GM11168 (cell line): ENCODE data around the gene SMCO1.
"Not testable (repeated sequence)": the region's sequence is repeated elsewhere in the genome, so short reads cannot be mapped to it uniquely, and the experiment has no call there.

Experiments used
- in situ Hi-C: fragments of 300-500 bp; cut with MboI; formaldehyde crosslinking; loops from one replicate; pipeline ENCODE4 v1.12.0; 2022; ENCODE audit warnings: low sequenced_read_pairs; ENCODE audit not compliant: unreplicated experiment

The SMCO1 gene

DNA sequence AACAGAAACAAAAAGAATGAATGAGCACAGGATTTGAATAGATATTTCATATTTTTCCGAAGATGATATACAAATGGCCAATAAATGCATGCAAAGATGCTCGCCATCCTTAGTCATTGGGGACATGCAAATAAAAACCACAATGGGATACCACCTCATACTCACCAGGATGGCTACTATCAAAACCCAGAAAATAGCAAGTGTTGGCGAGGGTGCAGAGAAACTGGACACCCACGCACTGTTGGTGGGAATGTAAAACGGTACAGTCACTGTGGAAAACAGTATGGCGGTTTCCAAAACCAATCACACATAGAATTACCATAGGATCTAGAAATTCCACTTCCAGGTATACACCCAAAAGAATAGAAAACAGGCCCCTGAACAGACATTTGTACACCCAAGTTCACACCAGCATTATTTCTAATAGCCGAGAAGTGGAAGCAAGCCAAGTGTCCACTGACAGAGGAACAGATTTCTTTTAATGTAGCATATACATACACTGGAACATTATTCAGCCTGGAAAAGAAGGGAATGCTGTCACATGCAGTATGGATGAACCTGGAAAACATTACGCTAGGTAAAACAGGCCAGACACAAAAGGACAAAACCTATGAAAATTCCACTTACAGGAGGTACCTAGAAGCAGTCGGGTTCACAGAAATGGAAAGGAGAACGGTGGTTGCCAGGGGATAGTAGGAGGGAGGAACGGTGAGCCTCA is 15.2 kb downstream of the SMCO1 start:
- in situ Hi-C loops = loop anchor here (25.0 kb wide), 1 partner anchor 438 kb away; no protein-coding TSS in a partner anchor

GRCh38 chr3:196499061-196499460 is 16.1 kb downstream of the SMCO1 start:
- in situ Hi-C loops = no loop called here

- in situ Hi-C loops = no loop called here
Observed at GRCh38 chr3:196498297-196498696, 16.8 kb downstream of the SMCO1 start.

DNA sequence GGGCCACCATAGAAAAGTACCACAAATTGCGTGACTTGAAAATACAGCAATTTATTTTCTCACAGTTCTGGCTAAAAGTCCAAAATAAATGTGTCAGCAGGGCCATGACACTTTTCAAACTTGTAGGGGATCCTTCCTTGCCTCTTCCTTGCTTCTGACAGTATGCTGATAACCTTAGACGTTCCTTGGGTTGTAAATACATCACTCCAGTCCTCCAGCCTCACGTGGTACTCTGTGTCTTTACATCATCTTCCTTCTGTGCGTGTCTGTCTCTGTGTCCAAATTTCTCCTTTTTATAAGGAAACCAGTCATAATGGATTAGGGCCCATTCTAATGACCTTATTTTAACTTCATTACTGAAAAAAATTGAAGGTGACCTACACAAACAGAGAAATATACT is 19.0 kb downstream of the SMCO1 start:
- in situ Hi-C loops = no loop called here

DNA sequence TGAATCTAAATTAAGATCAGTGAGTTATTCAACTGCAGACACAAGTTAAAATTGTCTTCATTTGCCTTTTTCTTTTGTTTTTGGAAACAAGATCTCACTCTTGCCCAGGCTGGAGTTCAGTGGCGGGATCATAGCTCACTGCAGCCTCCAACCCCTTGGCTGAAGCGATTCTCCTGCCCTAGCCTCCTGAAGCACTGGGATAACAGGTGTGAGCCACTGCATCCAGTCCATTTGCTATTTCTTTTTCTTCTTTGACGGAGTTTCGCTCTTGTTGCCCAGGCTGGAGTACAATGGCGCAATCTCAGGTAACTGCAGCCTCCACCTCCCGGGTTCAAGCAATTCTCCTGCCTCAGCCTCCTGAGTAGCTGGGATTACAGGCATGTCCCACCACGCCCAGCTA is 21.9 kb downstream of the SMCO1 start:
- in situ Hi-C loops = no loop called here

- in situ Hi-C loops = no loop called here
Observed at GRCh38 chr3:196492080-196492479, 23.1 kb downstream of the SMCO1 start.

DNA sequence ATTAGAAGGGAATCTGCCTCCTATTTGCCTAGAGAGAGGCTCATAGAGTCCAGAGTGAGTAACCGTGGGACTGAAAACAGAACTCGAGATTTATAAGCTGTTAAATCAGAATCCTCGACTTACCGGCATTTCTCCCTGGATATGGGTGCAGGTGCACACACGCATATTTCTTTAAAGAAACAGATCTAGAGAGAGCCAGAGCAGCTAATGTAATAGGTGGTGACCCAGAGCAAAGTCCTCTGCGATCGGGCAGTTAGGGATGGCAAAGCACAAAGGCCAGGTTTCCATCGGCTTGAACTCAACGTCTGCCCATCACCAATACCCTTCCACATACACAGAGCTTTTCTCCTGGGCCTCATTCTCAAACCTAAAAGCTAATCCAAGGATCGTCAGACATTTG is 25.4 kb downstream of the SMCO1 start:
- in situ Hi-C loops = no loop called here

- in situ Hi-C loops = no loop called here
Observed at GRCh38 chr3:196486263-196486662, 28.9 kb downstream of the SMCO1 start.

- in situ Hi-C loops = no loop called here
Observed at GRCh38 chr3:196477678-196478077, 37.5 kb downstream of the SMCO1 start.

DNA sequence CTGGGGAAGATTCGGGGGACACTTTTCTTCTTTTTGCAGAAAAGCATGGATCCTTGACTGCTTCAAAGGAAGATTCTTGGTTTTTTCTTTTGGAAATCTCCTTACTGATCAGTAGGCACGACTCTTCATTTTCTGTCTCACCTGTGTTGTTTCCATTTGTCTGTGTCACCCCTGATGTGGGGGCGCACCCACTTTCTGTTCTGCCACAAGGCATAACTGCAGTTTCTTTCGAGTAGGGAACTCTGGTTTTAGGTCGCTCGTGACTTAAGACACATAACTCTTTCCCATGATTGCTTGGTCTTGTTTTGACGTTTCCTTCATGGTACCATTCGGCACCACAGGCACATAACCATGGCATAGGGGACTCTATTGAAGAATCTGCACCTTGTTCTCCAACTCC is 42.9 kb downstream of the SMCO1 start:
- in situ Hi-C loops = no loop called here

- in situ Hi-C loops = no loop called here
Observed at GRCh38 chr3:196471551-196471950, 43.6 kb downstream of the SMCO1 start.

GRCh38 chr3:196470182-196470581 is 45.0 kb downstream of the SMCO1 start:
- in situ Hi-C loops = not testable (repeated sequence)

DNA sequence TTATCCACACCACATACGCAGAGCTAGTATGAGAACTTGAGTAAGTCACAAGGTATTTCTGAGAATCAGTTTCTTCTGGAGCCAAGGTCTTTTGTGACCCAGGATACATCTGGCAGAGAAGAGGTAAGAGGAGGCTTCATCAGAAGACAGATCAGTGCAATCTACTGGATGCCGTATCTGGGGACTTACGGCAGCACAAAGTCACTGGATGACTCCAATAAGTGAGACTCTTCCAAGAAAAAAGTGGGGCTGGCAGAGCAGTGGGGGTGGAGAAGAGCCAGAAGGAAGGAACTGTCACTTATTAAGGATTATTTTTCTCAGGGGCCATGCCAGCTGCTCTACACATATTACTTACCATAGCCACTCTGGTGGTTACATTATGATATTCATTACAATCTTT is 51.3 kb downstream of the SMCO1 start:
- in situ Hi-C loops = no loop called here

- in situ Hi-C loops = no loop called here
Observed at GRCh38 chr3:196463478-196463756, 51.7 kb downstream of the SMCO1 start.

GRCh38 chr3:196462680-196463477 is 52.3 kb downstream of the SMCO1 start:
- in situ Hi-C loops = not testable (repeated sequence)

DNA sequence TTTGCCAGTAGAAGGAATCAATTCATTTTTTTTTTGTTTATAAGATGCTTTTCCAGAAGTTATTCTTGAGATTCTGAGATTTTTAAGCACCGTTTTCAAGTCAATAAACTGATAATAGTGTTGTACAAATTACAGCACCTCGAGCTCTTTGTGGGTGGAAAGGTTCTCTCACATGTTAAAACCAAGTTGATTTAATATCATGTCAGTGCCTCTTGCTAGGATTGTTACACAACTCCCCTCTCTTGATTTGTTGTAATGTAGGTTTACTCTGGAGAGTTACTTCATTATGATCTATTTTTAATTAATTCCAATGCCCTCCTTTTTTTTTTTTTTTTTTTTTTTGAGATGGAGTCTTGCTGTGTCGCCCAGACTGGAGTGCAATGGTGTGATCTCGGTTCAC is 57.1 kb downstream of the SMCO1 start:
- in situ Hi-C loops = loop anchor here (10.0 kb wide), 1 partner anchor 203 kb away; no protein-coding TSS in a partner anchor

- in situ Hi-C loops = loop anchor here (10.0 kb wide), 1 partner anchor 203 kb away; no protein-coding TSS in a partner anchor
Observed at GRCh38 chr3:196457470-196457869, 57.7 kb downstream of the SMCO1 start.
